GM18861 (cell line): ENCODE data around the gene RPN1.
"Not testable (repeated sequence)": the region's sequence is repeated elsewhere in the genome, so short reads cannot be mapped to it uniquely, and the experiment has no call there.

Source experiments
- ATAC-seq: cut with Tn5 transposase; IDR thresholded peaks from one replicate; pipeline ENCODE4 v1.9.1; 2021; ENCODE audit not compliant: unreplicated experiment

The RPN1 gene

GRCh38 chr3:128650096-128651050 is at the start of gene RPN1:
TSS of gene RPN1 (minus strand) at chr3:128650818. CDS start at chr3:128650800, 18 bp downstream.
- ATAC-seq = peak; percentile 87

- no peak for ATAC-seq
Measured at GRCh38 chr3:128698211-128699047, 47.8 kb upstream of the RPN1 start.

- ATAC-seq = no peak
Measured at GRCh38 chr3:128697341-128697740, 46.7 kb upstream of the RPN1 start.

DNA sequence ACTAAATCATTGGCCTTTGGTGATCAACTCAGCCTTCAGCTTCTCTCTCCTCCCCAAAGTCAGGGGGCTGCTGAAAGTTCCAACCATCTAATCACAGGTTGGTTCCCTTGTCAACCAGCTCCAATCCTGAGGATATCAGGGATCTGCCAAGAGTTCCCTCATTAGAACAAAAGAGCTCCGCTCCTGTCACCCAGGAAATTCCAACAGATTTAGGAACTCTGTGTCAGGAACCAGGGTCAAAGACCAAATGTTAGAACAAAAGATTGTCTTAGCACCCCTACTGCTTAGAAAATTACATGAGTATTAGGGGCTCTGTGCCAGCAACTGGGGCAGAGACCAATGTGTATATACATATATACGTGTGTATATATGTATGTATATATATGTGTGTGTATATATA is 43.1 kb upstream of the RPN1 start:
- no peak for ATAC-seq

DNA sequence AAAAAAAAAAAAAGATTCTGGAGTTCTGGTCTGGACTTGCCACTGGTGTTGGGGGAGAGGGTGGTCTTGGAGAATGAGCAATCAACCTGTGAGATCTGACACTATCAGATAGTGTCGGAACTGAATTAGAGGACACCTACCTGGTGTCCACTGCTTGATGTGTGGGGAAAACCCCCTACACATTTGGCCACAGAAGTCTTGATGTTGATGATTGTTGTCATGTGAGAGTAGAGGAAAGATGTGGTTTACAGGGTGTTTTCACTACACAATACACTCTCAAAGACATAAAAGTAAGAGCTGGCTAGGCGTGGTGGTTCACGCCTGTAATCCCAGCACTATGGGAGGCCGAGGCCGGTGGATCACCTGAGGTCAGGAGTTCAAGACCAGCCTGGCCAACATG is 38.4 kb upstream of the RPN1 start:
- ATAC-seq = no peak

GRCh38 chr3:128686465-128686864 is 35.8 kb upstream of the RPN1 start:
- no peak for ATAC-seq

GRCh38 chr3:128684986-128685726 is 34.5 kb upstream of the RPN1 start:
- ATAC-seq = no peak

DNA sequence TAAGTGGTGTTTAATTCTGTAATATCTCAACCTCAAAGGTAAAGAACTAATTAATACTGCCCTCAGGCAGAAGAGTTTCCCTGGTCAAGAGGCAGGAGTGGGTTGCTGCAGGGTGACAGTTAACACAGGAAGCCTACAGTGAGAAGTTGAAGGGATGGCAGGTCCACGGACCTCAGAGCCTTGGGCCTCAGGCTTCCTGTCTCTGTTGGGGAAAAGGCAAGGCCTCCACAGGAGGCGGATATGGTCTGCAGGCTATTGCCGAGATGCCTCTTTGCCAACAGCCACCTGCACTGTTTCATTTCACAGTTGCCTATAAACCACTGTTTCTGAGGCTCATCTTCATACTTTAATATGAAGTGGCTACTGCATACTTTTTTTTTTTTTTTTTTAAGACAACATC is 33.3 kb upstream of the RPN1 start:
- no peak for ATAC-seq

GRCh38 chr3:128681369-128681829 is 30.8 kb upstream of the RPN1 start:
- ATAC-seq = no peak

DNA sequence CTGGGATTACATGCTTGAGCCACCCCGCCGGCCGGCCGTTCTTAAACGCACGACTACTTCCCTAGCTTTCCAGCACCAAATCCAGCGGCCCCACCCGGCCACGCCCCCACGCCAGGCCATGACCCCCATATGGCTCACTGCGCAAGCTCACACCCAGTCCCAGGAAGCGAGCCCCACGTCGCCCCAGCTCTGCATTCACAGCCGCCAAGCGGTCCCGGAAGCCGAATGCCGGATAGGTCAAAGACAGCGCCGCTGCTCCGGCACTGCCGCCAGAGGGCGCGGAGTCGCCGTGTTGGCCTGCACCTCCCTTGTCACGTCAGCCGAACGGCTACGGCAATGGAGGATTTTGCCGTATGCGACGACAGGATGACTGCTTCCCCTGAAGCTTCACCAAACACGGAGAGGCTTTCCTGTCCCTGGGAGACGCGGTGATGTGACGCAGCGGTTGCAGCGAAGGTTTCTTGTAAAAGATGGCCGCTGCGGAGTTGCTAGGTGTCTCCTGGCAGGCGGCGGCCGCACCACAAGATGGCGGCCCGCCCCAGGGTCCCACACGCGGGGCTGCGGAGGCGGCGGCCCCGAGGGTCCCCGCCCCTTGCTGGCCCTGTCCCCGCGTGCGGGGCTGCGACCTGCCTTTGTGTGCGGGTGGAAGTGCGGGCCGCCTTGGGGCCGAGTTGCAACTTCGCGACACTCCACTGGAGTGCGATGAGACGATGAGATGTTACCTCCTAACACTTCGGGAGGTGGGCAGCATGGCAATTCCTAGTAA is 30.2 kb upstream of the RPN1 start:
- peak; percentile 90 for ATAC-seq

DNA sequence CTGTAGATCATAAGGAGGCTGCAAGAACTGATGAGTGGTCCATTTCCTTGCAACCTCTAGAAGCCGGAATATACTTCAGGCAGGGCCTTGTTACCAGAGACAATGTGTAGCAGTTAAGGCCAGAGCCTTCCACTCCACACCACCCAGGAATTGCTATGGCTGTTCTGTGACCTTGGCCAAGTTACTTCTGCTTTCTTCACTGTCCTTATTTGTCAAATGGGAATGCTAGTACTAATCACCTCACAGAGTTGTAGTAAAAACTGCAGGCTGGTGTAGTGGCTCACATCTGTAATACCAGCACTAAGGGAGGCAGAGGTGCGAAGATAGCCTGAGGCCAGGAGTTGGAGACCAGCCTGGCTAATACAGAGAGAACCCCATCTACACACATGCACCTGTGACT is 28.7 kb upstream of the RPN1 start:
- ATAC-seq = no peak

GRCh38 chr3:128675802-128676201 is 25.2 kb upstream of the RPN1 start:
- ATAC-seq = not testable (repeated sequence)

DNA sequence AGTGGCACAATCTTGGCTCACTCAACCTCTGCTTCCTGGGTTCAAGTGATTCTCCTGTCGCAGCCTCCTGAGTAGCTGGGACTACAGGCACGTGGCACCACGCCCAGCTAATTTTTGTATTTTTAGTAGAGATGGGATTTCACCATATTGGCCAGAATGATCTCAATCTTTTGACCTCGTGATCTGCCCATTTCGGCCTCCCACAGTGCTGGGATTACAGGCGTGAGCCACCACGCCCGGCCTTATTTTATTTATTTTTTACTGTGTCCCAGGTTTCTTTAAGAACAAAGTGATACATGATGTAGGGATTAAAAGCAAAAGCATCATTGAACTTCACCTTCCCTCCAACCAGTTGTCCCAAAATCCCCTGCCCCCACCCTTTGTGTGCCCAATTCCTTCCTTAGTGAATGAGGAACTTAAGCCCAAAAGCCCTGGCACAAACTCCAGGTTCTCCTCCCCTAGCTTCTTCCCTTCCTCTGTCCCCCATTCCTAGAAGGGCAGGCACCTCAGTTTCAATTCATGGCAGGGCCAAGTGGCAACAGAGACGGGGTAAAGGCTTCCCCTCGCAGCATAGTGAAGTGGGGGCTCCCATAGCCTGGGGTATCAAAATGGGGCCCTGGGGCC is 23.7 kb upstream of the RPN1 start:
- no peak for ATAC-seq

DNA sequence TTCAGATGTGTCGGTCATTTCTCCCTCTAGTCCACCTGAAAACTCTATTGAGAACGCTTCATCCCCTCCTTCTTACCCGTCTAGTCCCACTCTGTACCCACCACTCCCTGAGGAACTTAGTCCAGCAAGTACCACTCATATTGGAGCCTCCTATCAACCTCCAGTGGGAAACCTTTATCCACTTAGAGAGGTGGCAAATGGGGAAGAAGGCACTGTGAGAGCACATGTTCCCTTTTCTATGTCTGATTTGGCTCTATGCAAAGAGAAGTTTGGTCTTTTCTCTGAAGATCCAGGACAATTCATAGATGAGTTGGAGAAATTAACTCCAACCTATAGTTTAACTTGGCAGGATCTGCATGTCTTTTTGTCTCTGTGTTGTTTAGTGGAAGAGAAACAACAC is 17.0 kb upstream of the RPN1 start:
- no peak for ATAC-seq

DNA sequence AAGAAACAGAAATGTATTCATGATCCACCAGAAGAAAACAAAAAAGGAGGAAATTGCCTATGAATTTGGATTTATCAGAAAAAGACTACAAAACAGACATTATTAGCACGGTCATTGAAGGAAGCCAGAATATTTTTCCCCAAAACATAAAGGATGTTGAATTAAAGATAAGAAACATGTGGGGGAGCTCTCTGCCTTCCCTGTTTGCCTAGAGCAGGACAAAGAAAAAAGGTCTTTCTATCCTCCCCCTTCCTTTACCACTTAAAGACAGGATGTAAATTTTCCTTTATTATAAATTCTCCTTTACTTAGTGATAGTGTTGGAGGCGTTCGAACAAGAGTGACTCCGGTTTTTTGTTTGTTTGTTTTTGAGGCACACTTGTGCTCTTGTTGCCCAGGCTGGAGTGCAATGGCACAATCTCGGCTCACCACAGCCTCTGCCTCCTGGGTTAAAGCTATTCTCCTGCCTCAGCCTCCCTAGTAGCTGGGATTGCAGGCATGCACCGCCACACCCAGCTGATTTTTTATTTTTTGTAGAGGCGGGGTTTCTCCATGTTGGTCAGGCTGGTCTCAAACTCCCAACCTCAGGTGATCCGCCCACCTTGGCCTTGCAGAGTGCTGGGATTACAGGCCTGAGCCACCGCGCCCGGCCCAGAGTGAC is 14.9 kb upstream of the RPN1 start:
- ATAC-seq = no peak

GRCh38 chr3:128663151-128663550 is 12.5 kb upstream of the RPN1 start:
- no peak for ATAC-seq

GRCh38 chr3:128655531-128655930 is 4.9 kb upstream of the RPN1 start:
- ATAC-seq = no peak

DNA sequence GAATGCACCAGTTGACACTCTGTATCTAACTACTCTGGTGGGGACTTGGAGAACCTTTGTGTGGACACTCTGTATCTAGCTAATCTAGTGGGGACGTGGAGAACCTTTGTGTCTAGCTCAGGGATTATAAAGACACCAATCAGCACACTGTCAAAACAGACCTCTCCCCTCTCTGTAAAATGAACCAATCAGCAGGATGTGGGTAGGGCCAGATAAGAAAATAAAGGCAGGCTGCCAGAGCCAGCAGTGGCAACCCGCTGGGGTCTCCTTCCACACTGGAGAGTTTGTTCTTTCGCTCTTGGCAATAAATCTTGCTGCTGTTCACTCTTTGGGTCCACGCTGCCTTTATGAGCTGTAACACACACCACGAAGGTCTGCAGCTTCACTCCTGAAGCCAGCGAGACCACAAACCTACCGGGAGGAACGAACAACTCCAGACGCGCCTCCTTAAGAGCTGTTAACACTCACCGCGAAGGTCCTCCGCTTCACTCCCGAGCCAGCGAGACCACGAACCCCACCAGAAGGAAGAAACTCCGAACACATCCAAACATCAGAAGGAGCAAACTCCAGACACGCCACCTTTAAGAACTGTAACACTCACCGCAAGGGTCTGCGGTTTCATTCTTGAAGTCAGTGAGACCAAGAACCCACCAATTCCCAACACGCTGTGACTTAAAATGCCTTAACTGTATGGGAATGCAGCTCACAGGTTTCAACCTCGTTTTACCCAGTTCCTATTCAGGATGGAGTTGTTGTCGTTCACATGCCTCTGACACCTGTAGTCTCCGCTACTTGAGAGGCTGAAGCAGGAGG is 3.6 kb upstream of the RPN1 start:
- not testable (repeated sequence) for ATAC-seq
